OCI-LY7 (cell line): ENCODE data around the gene ZDHHC4.

ENCODE experiments used
- EZH2phosphoT487 ChIP-seq: fragments of 200-600 bp; sonication (generic); IDR thresholded peaks from 2 replicates; pipeline ENCODE4 v1.6.1; 2018; ENCODE audit warnings: low read depth, borderline replicate concordance, mild to moderate bottlenecking, mixed run types, antibody characterized with exemption, low read length, moderate library complexity, mixed read lengths
- TF ChIP-seq, protein P1 (sequence below): fragments of 200-600 bp; sonication (generic); conservative IDR thresholded peaks from 2 replicates; pipeline ENCODE4 v1.5.1; 2014; ENCODE audit warnings: mild to moderate bottlenecking, antibody characterized with exemption, low read length, moderate library complexity, mixed read lengths

- TF ChIP-seq, protein P1, sequence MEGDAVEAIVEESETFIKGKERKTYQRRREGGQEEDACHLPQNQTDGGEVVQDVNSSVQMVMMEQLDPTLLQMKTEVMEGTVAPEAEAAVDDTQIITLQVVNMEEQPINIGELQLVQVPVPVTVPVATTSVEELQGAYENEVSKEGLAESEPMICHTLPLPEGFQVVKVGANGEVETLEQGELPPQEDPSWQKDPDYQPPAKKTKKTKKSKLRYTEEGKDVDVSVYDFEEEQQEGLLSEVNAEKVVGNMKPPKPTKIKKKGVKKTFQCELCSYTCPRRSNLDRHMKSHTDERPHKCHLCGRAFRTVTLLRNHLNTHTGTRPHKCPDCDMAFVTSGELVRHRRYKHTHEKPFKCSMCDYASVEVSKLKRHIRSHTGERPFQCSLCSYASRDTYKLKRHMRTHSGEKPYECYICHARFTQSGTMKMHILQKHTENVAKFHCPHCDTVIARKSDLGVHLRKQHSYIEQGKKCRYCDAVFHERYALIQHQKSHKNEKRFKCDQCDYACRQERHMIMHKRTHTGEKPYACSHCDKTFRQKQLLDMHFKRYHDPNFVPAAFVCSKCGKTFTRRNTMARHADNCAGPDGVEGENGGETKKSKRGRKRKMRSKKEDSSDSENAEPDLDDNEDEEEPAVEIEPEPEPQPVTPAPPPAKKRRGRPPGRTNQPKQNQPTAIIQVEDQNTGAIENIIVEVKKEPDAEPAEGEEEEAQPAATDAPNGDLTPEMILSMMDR, result no peak
- TF ChIP-seq EZH2phosphoT487, result no peak
These were observed 13.4 kb downstream of the ZDHHC4 start for GRCh38 chr7:6590645-6591110.
